Measurements from ENCODE around the gene MON1A.
"Not testable (repeated sequence)": the region's sequence is repeated elsewhere in the genome, so short reads cannot be mapped to it uniquely, and the experiment has no call there.

MON1A gene

DNA sequence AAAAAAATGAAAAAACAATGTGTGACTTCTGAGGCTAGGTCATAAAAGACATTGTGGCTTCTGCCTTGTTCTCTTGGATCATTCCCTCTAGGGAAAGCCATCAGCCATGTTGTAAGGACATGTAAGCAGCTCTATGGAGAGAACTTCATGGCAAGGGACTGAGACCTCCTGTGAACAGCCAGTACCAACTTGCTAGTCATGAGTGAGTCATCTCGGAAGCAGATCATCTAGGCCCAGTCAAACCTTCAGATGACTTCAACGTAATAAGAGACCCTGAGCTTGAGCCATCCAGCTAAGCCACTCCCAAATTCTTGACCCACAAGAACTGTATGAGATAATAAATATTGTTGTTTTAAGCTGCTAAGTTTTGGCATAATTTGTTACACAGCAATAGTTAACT, 4.9 kb downstream of the MON1A start:
- in situ Hi-C loops (cut with MboI; ENCODE audit: low sequenced_read_pairs), result no loop called here

DNA sequence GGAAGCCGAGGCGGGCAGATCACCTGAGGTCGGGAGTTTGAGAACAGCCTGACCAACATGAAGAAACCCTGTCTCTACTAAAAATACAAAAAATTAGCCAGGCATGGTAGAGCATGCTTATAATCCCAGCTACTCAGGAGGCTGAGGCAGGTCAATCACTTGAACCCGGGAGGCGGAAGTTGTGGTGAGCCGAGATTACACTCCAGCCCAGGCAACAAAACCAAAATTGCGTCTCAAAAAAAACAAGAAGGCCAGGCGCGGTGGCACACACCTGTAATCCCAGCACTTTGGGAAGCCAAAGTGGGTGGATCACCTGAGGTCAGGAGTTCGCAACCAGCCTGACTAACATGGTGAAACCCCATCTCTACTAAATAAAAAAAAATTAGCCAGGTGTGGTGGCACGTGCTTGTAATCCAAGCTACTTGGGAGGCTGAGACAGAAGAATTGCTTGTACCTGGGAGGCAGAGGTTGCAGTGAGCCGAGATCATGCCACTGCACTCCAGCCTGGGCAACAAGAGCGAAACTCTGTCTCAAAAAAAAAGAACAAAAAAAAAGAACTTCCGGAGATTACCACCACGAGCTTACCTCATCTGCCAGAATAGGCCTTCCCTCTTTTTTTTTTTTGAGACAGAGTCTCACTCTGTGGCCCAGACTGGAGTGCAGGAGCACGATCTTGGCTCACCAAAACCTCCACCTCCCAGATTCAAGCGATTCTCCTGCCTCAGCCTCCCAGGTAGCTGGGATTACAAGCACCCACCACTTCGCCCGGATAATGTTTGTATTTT, 11.6 kb downstream of the MON1A start:
- in situ Hi-C loops (cut with MboI; ENCODE audit: low sequenced_read_pairs), result not testable (repeated sequence)

DNA sequence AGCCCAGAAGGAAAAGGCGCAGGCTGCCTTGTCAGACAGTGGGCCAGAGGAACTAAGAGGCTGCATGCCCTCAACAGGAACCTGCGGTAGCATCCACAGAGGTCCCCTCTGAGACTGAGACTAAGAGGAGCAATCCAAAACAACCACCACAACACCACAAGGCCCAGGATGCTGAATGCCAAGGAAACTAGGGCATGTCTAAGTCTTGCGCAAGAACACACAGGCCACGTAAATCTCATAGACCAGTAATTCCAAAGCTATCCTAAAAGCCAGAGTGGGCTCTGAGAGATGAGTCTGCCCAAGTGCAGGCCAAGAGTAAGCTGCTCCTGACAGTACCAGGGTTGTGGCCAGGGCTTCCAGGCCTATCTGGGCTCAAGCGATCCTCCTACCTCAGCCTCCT, 12.9 kb downstream of the MON1A start:
- in situ Hi-C loops (cut with MboI; ENCODE audit: low sequenced_read_pairs), result no loop called here

DNA sequence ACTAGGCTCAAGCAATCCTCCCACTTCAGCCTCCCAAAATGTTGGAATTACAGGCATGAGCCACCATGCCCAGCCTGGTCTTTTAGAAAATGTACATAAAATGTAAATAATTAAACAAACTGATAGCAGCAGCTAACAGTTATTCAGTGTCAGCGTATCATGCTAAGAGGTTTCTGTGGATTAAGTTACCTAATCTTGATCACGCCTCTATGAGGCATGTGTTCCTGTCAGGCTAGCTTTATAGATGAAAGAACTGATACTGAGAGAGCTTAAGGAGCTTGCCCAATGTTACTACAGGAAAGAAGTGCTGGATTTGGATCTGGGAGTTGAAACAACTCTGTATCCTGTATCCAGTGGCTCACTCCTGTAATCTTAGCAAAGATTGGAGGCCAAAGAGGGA, 14.7 kb downstream of the MON1A start:
- in situ Hi-C loops (cut with MboI; ENCODE audit: low sequenced_read_pairs), result no loop called here

DNA sequence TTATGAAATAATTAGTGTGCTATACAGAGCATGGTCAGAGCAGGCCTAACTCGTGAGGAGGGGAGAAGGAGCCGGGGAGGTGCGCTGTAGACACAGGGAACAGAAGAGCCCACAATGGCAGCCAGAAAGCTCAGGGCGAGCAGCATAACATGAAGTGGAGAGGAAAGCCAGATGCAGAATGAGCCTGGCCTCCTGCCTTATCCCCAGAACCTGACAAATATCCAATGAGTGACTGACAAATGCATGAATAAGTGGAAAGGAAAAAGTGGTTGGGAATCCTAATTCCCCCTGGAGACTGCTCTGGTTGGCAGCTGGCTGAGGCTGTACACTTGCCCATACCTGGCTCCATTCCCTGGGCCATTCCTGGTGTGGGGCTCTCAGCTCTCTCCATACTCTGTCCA, 16.7 kb downstream of the MON1A start:
- in situ Hi-C loops (cut with MboI; ENCODE audit: low sequenced_read_pairs), result no loop called here

DNA sequence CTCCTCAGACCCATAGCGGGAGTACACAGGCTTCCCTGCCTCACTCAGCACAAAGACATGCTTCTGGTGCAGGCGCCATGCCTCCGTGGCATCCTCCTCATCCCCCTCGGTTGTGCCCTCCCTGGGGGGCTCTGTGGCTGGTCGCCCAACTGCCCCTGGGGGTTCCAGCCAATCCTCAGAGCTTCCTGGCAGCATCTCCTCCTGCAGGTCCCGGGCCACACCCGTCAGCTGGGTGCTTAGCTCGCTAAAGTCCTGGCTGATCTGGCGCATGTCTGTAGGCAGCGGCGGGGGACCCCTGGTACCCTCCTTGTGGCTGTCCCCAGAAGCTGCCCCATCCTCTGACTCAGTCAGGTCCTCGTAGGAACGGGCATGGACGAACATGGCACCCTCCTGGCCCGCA, 18.0 kb downstream of the MON1A start:
- in situ Hi-C loops (cut with MboI; ENCODE audit: low sequenced_read_pairs), result no loop called here

DNA sequence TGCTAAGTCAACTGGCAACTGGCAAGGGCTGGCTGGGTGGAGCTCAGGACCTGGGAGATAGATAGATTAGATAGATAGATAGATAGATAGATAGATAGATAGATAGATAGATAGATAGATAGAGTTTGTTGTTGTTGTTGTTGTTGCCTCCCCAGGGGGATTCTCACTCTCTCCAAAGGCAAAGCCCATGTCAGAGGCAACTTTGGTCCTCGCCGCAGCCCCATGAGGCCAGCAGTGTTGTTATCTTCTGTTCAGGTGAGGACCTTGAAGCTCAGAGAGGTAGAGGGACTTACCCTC, 18.5 kb downstream of the MON1A start:
- in situ Hi-C loops (cut with MboI; ENCODE audit: low sequenced_read_pairs), result no loop called here

DNA sequence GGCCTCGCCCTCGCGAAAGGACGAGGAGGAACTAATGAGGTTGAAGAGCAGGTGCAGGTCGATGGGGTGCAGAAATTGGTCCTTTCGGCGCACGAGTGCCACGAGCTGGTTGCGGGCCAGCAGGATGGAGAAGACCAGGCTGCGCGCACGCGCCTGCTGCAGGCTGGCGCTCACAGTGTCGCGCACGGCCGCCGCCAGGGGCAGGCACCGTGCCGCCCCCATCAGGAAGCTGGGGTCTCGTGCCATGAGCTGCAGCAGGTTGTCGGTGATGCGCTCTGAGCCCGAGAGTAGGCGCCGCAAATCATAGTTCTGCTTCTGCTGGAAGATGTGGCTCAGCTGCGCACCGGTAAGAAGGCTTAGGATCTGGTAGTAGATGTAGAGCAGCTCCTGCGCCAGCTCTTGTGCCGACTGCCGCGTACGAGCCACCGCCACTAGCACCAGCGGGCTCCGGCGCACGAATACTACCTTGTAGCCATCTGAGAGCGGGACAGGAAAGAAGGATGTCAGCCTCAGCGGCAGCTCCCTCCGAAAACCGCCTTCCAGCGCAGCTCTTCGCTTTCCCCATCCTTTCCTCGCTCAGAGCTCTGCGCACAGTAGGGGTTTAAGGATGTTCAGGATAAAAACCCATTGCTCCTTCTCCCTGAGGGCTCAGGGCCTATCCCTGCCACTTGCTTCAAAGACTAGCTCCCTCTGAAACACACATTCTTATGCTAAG, 19.0 kb downstream of the MON1A start:
- in situ Hi-C loops (cut with MboI; ENCODE audit: low sequenced_read_pairs), result no loop called here

DNA sequence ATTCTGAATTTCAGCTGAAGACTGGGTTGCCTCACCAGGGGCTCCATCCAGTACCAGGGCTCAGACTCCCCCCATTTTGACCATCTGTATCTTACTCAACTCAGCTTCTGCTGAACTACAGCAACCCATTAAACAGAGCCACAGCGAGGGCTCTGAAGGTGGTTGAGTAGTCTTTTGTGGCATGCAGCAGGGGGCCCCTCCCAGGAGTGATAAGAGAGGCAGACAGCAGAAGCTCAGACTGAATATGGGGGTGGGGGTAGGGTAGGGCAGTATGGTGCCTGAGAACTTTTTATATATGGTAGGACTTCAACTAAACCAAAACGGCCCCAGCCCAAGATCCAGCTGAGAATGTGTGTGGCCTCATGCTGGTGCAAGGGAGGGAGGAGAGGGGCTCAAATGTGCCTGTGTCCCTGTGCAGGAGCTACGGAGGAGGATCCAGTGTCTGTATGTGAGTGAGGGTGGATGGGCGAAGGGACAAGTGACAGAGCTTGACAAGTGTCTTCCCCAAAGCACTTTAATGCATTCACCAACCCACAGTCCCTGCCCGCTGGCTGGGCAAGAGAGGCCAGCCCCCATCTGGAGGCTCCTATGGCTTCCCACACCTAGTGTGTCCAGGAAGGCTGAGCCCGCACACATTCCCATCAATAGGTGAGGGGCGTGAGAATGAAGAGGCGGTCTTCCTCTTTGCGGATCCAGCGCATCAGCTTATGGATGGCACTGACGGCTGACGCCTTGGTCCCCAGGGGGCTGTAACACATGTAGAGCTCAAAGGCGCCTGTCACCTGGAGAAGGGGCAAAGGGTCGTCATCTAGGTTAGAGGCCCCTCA, 21.0 kb downstream of the MON1A start:
- in situ Hi-C loops (cut with MboI; ENCODE audit: low sequenced_read_pairs), result no loop called here

DNA sequence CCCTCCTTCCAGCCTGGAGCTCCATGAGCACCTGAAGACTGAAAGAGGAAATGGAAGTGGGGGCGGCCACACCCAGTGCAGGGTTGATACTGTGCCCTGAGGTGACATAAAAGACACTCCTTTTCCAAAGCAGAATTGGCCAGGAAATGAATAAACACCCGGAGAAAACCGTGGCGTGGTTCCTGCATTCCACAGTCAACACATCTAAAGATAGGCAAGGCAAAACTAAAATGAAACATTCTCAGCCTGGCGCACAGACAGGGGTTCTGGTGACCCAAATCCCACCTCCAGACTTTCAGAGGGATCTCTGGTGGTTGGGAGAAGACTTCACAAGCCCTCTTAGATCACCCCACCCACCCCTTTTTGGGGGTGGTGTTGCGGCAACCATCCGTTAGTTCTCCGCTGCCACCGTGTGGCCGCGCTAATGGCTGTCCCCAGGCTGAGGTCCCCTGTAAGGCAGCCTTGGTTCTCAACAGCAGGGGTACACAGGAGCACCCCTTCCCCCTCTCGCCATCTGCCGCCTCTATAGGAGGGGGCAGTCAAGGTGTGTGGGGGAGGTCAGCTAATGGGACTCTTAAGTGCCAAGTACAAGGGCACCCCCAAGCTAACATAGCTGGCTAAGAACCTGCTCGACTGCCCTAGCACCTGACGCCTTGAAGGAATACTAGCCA, 23.4 kb downstream of the MON1A start:
- in situ Hi-C loops (cut with MboI; ENCODE audit: low sequenced_read_pairs), result no loop called here

DNA sequence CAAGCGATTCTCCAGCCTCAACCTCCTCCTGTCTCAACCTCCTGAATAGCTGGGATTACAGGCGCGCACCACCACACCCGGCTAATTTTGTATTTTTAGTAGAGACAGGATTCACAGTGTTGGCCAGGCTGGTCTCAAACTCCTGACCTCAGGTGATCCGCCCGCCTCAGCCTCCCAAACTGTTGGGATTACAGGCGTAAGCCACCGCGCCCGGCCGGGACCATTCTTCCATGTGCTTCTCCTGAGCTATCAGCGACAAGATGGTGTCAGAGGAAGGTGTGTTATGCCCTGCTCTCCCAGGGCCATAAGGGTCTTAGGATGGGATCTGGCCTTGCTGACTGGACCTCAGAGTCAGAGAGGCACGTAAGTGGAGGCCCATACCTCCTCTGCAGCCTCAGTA, 25.2 kb downstream of the MON1A start:
- in situ Hi-C loops (cut with MboI; ENCODE audit: low sequenced_read_pairs), result not testable (repeated sequence)

DNA sequence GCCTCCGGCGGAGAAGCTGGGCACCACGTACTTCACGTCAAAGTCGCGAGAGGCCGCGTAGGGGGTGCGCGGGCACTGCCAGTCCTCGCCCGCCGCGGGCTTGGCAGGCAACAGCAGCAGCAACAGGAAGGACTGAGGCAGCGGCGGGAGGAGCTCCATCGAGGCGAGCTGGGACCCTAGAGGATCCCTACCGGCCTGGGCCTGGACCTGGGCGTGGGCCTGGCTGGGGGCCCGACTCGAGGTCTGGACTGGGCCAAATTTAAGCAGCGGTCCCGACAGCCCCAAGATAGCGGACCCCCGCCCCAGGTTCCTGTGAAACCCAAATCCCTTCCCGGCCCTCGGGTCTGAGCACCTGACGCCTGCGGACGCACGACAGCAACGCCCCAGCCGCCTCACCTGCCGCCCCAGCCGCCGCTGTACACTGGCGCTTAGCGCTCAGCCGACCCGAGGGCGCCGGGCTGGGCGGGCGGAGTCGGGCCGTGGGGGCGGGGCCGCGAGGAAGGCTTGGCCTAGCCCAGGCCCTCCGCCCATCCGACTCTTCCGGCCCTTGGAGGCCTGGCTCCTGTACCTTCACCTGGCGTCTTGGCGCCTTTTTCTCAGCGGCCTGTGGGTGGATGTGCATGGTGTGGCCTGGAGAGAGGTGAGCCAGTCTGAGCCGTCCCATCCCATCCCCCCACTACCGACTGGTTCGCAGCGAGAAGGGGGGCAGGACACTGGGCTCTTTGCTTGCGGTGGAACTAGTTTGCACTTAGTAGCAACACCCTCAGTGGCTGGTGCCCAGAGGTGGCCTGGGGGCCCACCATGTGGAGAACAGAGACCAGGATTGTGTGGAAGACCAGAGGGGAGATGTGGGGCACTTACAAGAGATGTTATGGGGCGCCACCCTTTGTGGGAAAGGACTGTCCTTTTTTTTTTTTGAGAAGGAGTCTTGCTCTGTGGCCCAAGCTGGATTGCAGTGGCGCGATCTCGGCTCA, 25.9 kb downstream of the MON1A start, which contains the start of gene MST1R:
TSS of gene MST1R (minus strand) at position 423 of the 974 bp plus-strand sequence. CDS start at position 159, 264 bp downstream.
- in situ Hi-C loops (cut with MboI; ENCODE audit: low sequenced_read_pairs), result no loop called here

DNA sequence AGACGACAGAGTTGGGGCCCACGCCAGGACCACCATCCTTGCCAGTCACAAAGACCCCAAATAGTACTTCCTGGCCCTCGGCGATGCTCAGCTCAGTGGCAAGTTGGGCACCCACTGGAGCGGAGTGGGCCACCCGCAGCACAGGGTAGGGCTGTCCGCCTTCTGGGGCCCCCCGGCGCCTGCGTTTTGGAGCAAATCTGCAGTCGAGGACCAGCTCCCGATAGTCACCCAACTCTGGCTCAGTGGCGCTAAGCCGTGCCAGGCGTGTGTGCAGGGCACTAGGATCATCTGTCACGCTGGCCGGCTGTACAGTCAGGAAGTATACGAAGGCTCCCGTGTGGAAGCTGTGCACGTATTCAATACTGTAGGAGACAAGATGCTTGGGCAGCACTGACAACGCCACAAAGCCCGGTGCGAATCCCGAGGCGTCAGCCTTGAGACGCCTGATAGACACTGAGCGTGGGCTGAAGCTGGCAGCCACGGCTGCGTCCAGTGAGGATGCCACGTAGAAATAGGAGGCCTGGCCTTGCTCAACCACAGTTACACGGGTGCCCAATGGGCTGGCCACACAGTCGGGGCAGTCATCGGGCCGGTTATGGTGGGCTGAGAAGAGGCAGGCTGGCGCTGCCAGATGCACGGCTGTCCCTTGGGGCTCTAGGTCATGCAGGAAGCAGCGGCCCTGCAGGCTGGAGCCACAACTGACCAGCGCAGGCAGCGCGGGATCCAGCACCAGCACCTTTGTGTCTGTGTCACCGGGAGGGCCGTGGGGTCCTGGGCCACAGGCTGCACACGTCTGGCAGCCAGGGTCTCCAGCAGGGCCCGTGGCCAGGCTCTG, 26.9 kb downstream of the MON1A start:
- in situ Hi-C loops (cut with MboI; ENCODE audit: low sequenced_read_pairs), result no loop called here

DNA sequence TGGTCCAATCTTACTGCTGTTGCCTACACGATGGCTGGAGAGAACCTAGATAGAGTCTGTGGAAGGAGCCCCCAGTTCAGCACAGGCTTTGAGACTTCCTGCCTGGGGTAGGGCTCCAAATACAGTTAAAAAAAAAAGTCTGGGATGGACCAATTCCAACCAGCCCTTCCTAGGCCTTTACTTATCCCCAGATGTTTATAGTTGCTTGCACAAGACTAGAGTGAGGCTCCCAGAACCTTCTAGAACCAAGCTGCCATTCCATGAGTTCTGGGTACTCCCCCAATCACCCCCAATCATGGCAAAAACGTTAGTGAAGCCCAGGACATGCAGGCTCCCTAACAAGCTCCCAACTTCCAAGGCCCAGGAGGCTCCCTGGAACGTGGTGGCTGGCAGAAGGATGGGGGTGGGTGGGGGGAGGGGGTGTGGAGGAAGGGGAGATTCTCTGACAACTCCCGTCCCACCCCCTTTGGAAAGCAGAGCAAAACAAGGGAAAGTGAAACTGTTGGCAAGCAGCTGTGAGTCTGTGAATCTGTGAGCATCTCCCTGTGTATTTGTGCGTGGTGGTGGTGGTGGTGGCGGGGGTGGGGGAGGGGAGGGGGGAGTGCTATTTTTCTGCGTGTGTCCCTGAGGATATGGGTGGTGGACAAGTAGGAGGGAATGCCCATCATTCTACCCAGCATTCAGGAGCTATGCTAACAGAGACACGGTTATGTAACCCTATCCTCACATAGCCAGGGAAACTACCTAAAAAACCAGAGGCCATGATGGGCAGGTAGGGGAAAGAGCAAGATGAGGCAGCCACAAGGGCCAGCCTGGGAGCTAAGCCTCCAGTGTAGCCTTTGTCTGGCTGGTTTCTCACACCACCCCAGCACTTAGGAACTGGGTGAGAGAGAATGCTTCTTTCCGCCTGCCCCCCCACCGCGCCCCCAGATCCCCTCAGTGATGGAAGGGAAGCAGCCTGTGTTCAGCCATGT, 28.0 kb downstream of the MON1A start:
- in situ Hi-C loops (cut with MboI; ENCODE audit: low sequenced_read_pairs), result no loop called here

DNA sequence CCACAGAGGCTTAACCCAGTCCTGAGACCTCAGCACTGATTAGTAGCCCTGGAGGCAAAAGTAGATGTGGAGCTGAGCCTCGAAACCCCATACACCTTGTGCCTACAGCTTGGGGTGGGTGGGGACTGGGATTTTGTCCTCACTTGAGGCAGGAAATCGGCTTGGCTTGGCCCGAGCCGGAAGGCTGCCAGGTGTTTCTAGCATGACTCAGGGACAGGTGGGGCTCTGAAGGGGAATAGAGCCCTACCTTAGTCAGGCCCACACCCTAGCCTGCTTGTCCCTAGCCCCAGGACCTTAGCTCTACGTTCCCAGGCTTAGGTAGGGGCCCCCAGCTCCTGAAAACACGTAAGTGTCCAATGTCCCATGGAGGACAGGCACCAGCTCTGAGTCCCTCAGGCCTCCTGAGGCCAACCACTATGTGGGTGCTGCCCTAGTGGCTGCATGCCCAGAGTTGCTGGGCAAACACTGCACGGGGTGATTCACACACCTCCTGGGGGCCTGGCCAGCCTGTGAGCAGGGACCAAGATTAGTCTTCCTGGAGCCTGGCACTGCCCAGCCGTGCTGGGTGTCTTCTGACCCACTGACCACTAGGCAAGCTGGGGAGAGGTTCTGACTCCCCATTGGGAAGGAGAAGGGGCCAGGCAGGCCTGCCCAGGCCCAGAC, 29.0 kb downstream of the MON1A start:
- in situ Hi-C loops (cut with MboI; ENCODE audit: low sequenced_read_pairs), result no loop called here

DNA sequence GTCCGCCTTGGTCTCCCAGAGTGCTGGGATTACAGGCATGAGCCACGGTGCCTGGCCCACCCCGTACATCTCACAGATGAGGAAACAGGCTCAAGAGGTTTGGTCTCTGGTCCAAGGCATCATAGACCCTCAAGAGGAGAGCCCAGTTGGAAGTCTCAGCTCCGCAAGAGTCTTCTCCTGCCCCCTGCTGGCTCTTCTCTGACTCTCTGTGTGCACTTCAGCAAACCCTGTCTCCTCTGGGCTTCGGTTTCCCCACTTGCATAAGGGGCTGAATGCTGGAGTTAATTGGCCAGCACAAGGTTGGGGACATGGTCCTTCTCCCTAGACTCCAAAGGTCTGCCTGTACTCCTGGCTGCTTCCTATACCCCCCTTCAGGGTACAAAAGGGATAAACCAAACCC, 29.8 kb downstream of the MON1A start:
- in situ Hi-C loops (cut with MboI; ENCODE audit: low sequenced_read_pairs), result no loop called here

DNA sequence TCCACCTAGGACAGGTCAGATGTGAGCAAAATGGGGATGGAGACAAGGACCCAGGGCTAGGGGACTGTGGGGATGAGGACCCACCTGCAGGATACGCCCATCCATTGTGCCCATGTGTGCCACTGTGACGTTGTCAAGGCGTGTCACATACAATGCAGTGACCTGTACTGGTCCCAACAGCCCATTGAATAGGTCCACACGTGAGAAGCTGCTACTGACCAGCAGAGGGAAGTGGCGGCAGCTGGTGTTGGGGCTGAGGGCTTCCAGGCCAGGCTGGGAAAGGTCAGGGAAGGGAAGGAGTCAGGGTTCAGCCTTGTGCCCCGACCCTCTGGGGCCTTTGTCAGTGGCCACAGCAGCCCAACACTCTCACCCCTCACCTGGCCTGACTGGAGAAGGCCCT, 30.6 kb downstream of the MON1A start:
- in situ Hi-C loops (cut with MboI; ENCODE audit: low sequenced_read_pairs), result no loop called here
